HEK293 (cell line): ENCODE data around the gene VASN.

Experiments used
- PRDM6 ChIP-seq: fragments of 450-650 bp; formaldehyde crosslinking; IDR thresholded peaks from 2 replicates; pipeline ENCODE4 v1.5.1; 2017; ENCODE audit warnings: missing biosample characterization, missing genetic modification characterization
- RBAK ChIP-seq: fragments of 450-650 bp; formaldehyde crosslinking; IDR thresholded peaks from 2 replicates; pipeline ENCODE4 v1.5.1; 2016; ENCODE audit warnings: missing biosample characterization, missing genetic modification characterization
- ZFP37 ChIP-seq: fragments of 450-650 bp; formaldehyde crosslinking; IDR thresholded peaks from 2 replicates; pipeline ENCODE4 v1.5.1; 2016; ENCODE audit warnings: missing biosample characterization, missing genetic modification characterization
- ZNF138 ChIP-seq: fragments of 450-650 bp; formaldehyde crosslinking; IDR thresholded peaks from 2 replicates; pipeline ENCODE4 v1.5.1; 2016; ENCODE audit warnings: missing biosample characterization, missing genetic modification characterization, borderline replicate concordance
- ZNF416 ChIP-seq: fragments of 450-650 bp; formaldehyde crosslinking; IDR thresholded peaks from 2 replicates; pipeline ENCODE4 v1.5.1; 2016; ENCODE audit warnings: missing biosample characterization, missing genetic modification characterization
- ZNF629 ChIP-seq: fragments of 450-650 bp; formaldehyde crosslinking; IDR thresholded peaks from 2 replicates; pipeline ENCODE4 v1.5.1; 2017; ENCODE audit warnings: missing biosample characterization, missing genetic modification characterization
- ZNF776 ChIP-seq: fragments of 450-650 bp; formaldehyde crosslinking; IDR thresholded peaks from 2 replicates; pipeline ENCODE4 v1.5.0; 2017; ENCODE audit warnings: missing biosample characterization, missing genetic modification characterization, borderline replicate concordance
- TF ChIP-seq, protein P1 (sequence below): fragments of 450-650 bp; formaldehyde crosslinking; IDR thresholded peaks from 2 replicates; pipeline ENCODE4 v1.5.1; 2016; ENCODE audit warnings: missing biosample characterization, missing genetic modification characterization
- TF ChIP-seq, protein P2 (sequence below): fragments of 450-650 bp; formaldehyde crosslinking; conservative IDR thresholded peaks from 2 replicates; pipeline ENCODE4 v1.5.1; 2016; ENCODE audit warnings: low read depth, missing biosample characterization, missing genetic modification characterization

DNA sequence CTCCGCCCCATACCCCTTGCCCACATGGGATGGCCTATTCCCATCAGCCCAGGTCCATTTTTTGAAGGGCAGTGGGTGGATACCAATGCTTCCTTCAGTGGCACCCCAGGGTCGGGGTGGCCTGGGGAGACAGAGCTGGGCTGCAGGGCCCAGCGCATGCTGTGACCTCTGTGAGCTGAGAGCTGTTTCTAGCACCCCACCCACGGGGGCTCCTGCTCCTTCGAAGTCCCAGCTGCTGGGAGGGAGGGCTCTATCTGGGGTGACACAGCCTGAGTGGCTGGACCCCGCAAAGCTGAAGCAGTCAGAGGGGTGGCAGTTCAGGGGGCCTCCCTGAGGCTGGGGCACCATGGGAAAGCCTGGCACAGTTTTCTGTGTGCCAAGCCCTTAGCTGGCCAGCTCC lies 31.2 kb upstream of the VASN start:
- TF ChIP-seq, protein P1, sequence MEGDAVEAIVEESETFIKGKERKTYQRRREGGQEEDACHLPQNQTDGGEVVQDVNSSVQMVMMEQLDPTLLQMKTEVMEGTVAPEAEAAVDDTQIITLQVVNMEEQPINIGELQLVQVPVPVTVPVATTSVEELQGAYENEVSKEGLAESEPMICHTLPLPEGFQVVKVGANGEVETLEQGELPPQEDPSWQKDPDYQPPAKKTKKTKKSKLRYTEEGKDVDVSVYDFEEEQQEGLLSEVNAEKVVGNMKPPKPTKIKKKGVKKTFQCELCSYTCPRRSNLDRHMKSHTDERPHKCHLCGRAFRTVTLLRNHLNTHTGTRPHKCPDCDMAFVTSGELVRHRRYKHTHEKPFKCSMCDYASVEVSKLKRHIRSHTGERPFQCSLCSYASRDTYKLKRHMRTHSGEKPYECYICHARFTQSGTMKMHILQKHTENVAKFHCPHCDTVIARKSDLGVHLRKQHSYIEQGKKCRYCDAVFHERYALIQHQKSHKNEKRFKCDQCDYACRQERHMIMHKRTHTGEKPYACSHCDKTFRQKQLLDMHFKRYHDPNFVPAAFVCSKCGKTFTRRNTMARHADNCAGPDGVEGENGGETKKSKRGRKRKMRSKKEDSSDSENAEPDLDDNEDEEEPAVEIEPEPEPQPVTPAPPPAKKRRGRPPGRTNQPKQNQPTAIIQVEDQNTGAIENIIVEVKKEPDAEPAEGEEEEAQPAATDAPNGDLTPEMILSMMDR (tag by site-specific recombination): no peak
- TF ChIP-seq ZNF629 (tag by site-specific recombination) (no peak), ZFP37 (no peak), ZNF138 (no peak), ZNF776 (tag by site-specific recombination) (no peak), PRDM6 (tag by site-specific recombination) (no peak), ZNF416 (no peak), RBAK (no peak)
- TF ChIP-seq, protein P2, sequence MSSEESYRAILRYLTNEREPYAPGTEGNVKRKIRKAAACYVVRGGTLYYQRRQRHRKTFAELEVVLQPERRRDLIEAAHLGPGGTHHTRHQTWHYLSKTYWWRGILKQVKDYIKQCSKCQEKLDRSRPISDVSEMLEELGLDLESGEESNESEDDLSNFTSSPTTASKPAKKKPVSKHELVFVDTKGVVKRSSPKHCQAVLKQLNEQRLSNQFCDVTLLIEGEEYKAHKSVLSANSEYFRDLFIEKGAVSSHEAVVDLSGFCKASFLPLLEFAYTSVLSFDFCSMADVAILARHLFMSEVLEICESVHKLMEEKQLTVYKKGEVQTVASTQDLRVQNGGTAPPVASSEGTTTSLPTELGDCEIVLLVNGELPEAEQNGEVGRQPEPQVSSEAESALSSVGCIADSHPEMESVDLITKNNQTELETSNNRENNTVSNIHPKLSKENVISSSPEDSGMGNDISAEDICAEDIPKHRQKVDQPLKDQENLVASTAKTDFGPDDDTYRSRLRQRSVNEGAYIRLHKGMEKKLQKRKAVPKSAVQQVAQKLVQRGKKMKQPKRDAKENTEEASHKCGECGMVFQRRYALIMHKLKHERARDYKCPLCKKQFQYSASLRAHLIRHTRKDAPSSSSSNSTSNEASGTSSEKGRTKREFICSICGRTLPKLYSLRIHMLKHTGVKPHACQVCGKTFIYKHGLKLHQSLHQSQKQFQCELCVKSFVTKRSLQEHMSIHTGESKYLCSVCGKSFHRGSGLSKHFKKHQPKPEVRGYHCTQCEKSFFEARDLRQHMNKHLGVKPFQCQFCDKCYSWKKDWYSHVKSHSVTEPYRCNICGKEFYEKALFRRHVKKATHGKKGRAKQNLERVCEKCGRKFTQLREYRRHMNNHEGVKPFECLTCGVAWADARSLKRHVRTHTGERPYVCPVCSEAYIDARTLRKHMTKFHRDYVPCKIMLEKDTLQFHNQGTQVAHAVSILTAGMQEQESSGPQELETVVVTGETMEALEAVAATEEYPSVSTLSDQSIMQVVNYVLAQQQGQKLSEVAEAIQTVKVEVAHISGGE (tag by site-specific recombination): no peak
